HepG2 (cell line): Measurements from ENCODE around the gene TPX2. TPM values are rescaled to one million over a fixed set of nuclear protein-coding genes. Genes with fewer than 3 reads are reported as not detected.

Experiments used
- AGO2 ChIP-seq: fragments of 200-400 bp; formaldehyde crosslinking; optimal IDR thresholded peaks from 2 replicates; pipeline ENCODE3; 2017; ENCODE audit warnings: mild to moderate bottlenecking, low read depth, low read length, moderate library complexity
- ARHGAP35 ChIP-seq: sonication (generic); formaldehyde crosslinking; IDR thresholded peaks from 2 replicates; pipeline ENCODE4 v1.9.0; 2022; ENCODE audit warnings: mild to moderate bottlenecking, inconsistent platforms, moderate library complexity, missing genetic modification reagents, borderline replicate concordance
- ATF2 ChIP-seq: sonication (generic); formaldehyde crosslinking; IDR thresholded peaks from 2 replicates; pipeline ENCODE4 v1.4.0; 2020; ENCODE audit warnings: missing genetic modification reagents
- BRF2 ChIP-seq: sonication (generic); formaldehyde crosslinking; IDR thresholded peaks from 2 replicates; pipeline ENCODE4 v1.8.1; 2022; ENCODE audit warnings: mild to moderate bottlenecking, missing genetic modification reagents
- CSRNP2 ChIP-seq: sonication (generic); formaldehyde crosslinking; conservative IDR thresholded peaks from 2 replicates; pipeline ENCODE4 v1.8.0; 2022; ENCODE audit warnings: low read depth, missing genetic modification reagents
- DBP ChIP-seq: sonication (generic); formaldehyde crosslinking; IDR thresholded peaks from 2 replicates; pipeline ENCODE4 v1.4.0; 2020; ENCODE audit warnings: missing genetic modification reagents; ENCODE audit errors: not compliant biosample characterization
- KLF11 ChIP-seq: IDR thresholded peaks from 2 replicates; pipeline ENCODE4 v1.6.1; 2016; ENCODE audit warnings: missing compliant biosample characterization
- MED1 ChIP-seq: sonication (generic); formaldehyde crosslinking; IDR thresholded peaks from 2 replicates; pipeline ENCODE4 v1.4.0; 2020; ENCODE audit warnings: missing genetic modification reagents
- MLXIP ChIP-seq: sonication (generic); formaldehyde crosslinking; IDR thresholded peaks from 2 replicates; pipeline ENCODE4 v1.9.0; 2021; ENCODE audit warnings: missing genetic modification reagents, borderline replicate concordance
- MTF1 ChIP-seq: sonication (generic); formaldehyde crosslinking; IDR thresholded peaks from 2 replicates; pipeline ENCODE4 v1.5.0; 2020; ENCODE audit warnings: missing genetic modification reagents
- POLR2AphosphoS5 ChIP-seq: IDR thresholded peaks from 2 replicates; pipeline ENCODE4 v1.6.1; 2012; ENCODE audit warnings: low read depth, low read length
- RFX1 ChIP-seq: fragments of 450-650 bp; IDR thresholded peaks from 2 replicates; pipeline ENCODE4 v1.6.1; 2017
- RNF2 ChIP-seq: fragments of 450-650 bp; conservative IDR thresholded peaks from 2 replicates; pipeline ENCODE4 v1.6.1; 2016; ENCODE audit warnings: low read depth
- SIN3A ChIP-seq: IDR thresholded peaks from 2 replicates; pipeline ENCODE4 v1.6.1; 2011; ENCODE audit warnings: low read depth, mild to moderate bottlenecking, control low read depth, low read length, borderline replicate concordance
- XBP1 ChIP-seq: sonication (generic); formaldehyde crosslinking; IDR thresholded peaks from 2 replicates; pipeline ENCODE4 v1.5.0; 2020; ENCODE audit warnings: missing genetic modification reagents
- YEATS2 ChIP-seq: sonication (generic); formaldehyde crosslinking; IDR thresholded peaks from 2 replicates; pipeline ENCODE4 v1.4.0; 2020; ENCODE audit warnings: missing genetic modification reagents, borderline replicate concordance
- ZC3H13 ChIP-seq: sonication (generic); formaldehyde crosslinking; IDR thresholded peaks from 2 replicates; pipeline ENCODE4 v1.8.1; 2023; ENCODE audit warnings: mild to moderate bottlenecking, missing genetic modification reagents, moderate library complexity
- ZNF253 ChIP-seq: sonication (generic); formaldehyde crosslinking; IDR thresholded peaks from 2 replicates; pipeline ENCODE4 v1.8.0; 2022; ENCODE audit warnings: mild to moderate bottlenecking, missing genetic modification reagents, borderline replicate concordance
- ZNF34 ChIP-seq: sonication (generic); formaldehyde crosslinking; IDR thresholded peaks from 2 replicates; pipeline ENCODE4 v1.4.0; 2020; ENCODE audit warnings: mild to moderate bottlenecking, missing genetic modification reagents, borderline replicate concordance
- ZNF670 ChIP-seq: sonication (generic); formaldehyde crosslinking; IDR thresholded peaks from 2 replicates; pipeline ENCODE4 v1.8.0; 2022; ENCODE audit warnings: mild to moderate bottlenecking, missing genetic modification reagents, borderline replicate concordance
- ZNF776 ChIP-seq: sonication (generic); formaldehyde crosslinking; IDR thresholded peaks from 2 replicates; pipeline ENCODE4 v1.4.0; 2020; ENCODE audit warnings: mild to moderate bottlenecking, missing genetic modification reagents
- polyA plus RNA-seq, 8 experiments: library from polyadenylated mRNA; depleted of rRNA in 3 of 8; stranded (reverse) in 7 of 8; unstranded in 1 of 8; fragments of >200 nt; fragmentation: Illumina TruSeq in 4 of 8; extraction: Trizol in 4 of 8; gene quantifications; 2 replicates each; pipeline versions ENCODE4 v1.2.1 to v1.2.3, GENCODE V29; 2011 to 2016; ENCODE audit warnings: low read depth in 4 of 8, missing spikeins in 1 of 8, mixed read lengths in 1 of 8; ENCODE audit not compliant: insufficient read depth in 1 of 8
- total RNA-seq, 5 experiments: library from RNA; depleted of rRNA; stranded (reverse); fragments of >200 nt; fragmentation: Illumina TruSeq; extraction: Trizol; gene quantifications; 2 replicates each; pipeline ENCODE4 v1.2.3, GENCODE V29; 2016; ENCODE audit warnings: low read depth in 1 of 5

The TPX2 gene
- total and polyA plus RNA-seq, 2 of the 13 experiments (the other 11 are each of a cell fraction or from before 2014, with no cell fraction given): 34.3 to 124 TPM

GRCh38 chr20:31740208-31740607 is 1.1 kb downstream of the TPX2 start (continued):
- TF ChIP-seq BRF2 (CRISPR knock-in tag) (no peak), SIN3A (no peak), YEATS2 (no peak), MTF1 (no peak), ZNF253 (CRISPR knock-in tag) (no peak), POLR2AphosphoS5 (no peak), ZC3H13 (CRISPR knock-in tag) (no peak), ZNF776 (CRISPR knock-in tag) (no peak), ZNF670 (CRISPR knock-in tag) (no peak), MED1 (CRISPR knock-in tag) (0 out of 2 replicates have a peak, but pooled peaks have one; percentile 16), XBP1 (CRISPR knock-in tag) (no peak), ARHGAP35 (CRISPR knock-in tag) (no peak), CSRNP2 (CRISPR knock-in tag) (no peak), ZNF34 (no peak), MLXIP (CRISPR knock-in tag) (no peak), AGO2 (no peak), RNF2 (no peak), ATF2 (CRISPR knock-in tag) (no peak), KLF11 (0 out of 2 replicates have a peak, but pooled peaks have one; percentile 27), DBP (CRISPR knock-in tag) (no peak), RFX1 (no peak)
